ENCODE data around the gene ATAD3B. TPM values are rescaled to one million over a fixed set of nuclear protein-coding genes. Genes with fewer than 3 reads are reported as not detected.

Gene ATAD3B
- total RNA-seq, 4 donors from 2014 or later, result 11.0 to 91.6 (median 16.5) TPM

- no peak for TF ChIP-seq CTCF (IDR thresholded peaks at IDR 0.05)
- no peak for ATAC-seq (ENCODE audit: low FRiP score)
- DNase-seq (ENCODE audit: low spot score), result no peak
Observed at GRCh38 chr1:1437904-1438376, 33.6 kb upstream of the ATAD3B start.

- DNase-seq (ENCODE audit: low spot score) (no peak), ATAC-seq (ENCODE audit: low FRiP score) (no peak)
- no peak for TF ChIP-seq CTCF (IDR thresholded peaks at IDR 0.05)
Observed at GRCh38 chr1:1438531-1439381, 32.8 kb upstream of the ATAD3B start.

GRCh38 chr1:1439546-1440261 is 31.9 kb upstream of the ATAD3B start:
- no peak for ATAC-seq (ENCODE audit: low FRiP score)
- DNase-seq (ENCODE audit: low spot score), result no peak
- TF ChIP-seq CTCF (IDR thresholded peaks at IDR 0.05), result no peak

GRCh38 chr1:1440262-1441001 is 31.1 kb upstream of the ATAD3B start:
- DNase-seq (ENCODE audit: low spot score) (no peak), ATAC-seq (ENCODE audit: low FRiP score) (no peak)
- TF ChIP-seq CTCF (IDR thresholded peaks at IDR 0.05), result no peak

GRCh38 chr1:1441002-1441888 is 30.3 kb upstream of the ATAD3B start:
- peak; percentile 70 for ATAC-seq (ENCODE audit: low FRiP score)
- DNase-seq (ENCODE audit: low spot score), result no peak
- TF ChIP-seq CTCF (IDR thresholded peaks at IDR 0.05), result peak in 1 of 3 donors; percentile 39
